Caco-2 (cell line): ENCODE measurements around the gene ARHGEF40. TPM values are rescaled to one million over a fixed set of nuclear protein-coding genes. Genes with fewer than 3 reads are reported as not detected.

Experiments used
- BruUV-seq: library from RNA; stranded (reverse); fragments of 400-500 nt; replicated peaks from 2 replicates; lab custom pipeline; 2021; lab: Mats Ljungman, UMichigan
- CTCF ChIA-PET: fragments of 300-600 bp; sonication (Branson Sonifier 250); formaldehyde crosslinking; loops from one replicate; lab custom pipeline; 2022; ENCODE audit warnings: antibody characterized with exemption; lab: Charles Lee
- POLR2A ChIA-PET: fragments of 300-600 bp; sonication (Branson Sonifier 250); formaldehyde crosslinking; loops from one replicate; lab custom pipeline; 2022; ENCODE audit warnings: antibody characterized with exemption; lab: Charles Lee
- DNase-seq, 2 experiments: peaks; one replicate each; pipeline versions ENCODE4 v3.0.0 to v3.0.0-alpha.2; 2020 to 2022
- H3K27me3 ChIP-seq: replicated peaks from 2 replicates; pipeline ENCODE4 v1.6.0; 2011; ENCODE audit warnings: low read length; ENCODE audit not compliant: control insufficient read depth, insufficient read depth
- H3K36me3 ChIP-seq: 2 replicates; pipeline ENCODE4 v1.5.1; 2011; ENCODE audit warnings: low read length; ENCODE audit not compliant: control insufficient read depth, insufficient read depth
- H3K4me1 ChIP-seq: fragments of 250-450 bp; sonication (Bioruptor Pico); 2 replicates; pipeline ENCODE4 v1.5.1; 2020; ENCODE audit warnings: mild to moderate bottlenecking
- H3K4me3 ChIP-seq: 2 replicates; pipeline ENCODE4 v1.5.1; 2011; ENCODE audit warnings: low read depth, mild to moderate bottlenecking, control low read depth, low read length
- H3K9me3 ChIP-seq: fragments of 250-450 bp; sonication (Bioruptor Pico); 2 replicates; pipeline ENCODE4 v1.5.1; 2020; ENCODE audit warnings: mild to moderate bottlenecking, moderate library complexity
- H3K27ac Mint-ChIP-seq: one replicate; pipeline ENCODE4 v1.8.0; 2022; ENCODE audit warnings: mixed read lengths; ENCODE audit not compliant: unreplicated experiment
- H3K27me3 Mint-ChIP-seq: one replicate; pipeline ENCODE4 v1.8.0; 2022; ENCODE audit warnings: mixed read lengths; ENCODE audit not compliant: insufficient read depth, unreplicated experiment
- H3K36me3 Mint-ChIP-seq: one replicate; pipeline ENCODE4 v1.8.0; 2022; ENCODE audit warnings: mild to moderate bottlenecking, mixed read lengths; ENCODE audit not compliant: insufficient read depth, unreplicated experiment
- H3K4me1 Mint-ChIP-seq: one replicate; pipeline ENCODE4 v1.8.0; 2022; ENCODE audit warnings: low read depth, mixed read lengths; ENCODE audit not compliant: unreplicated experiment
- H3K4me3 Mint-ChIP-seq: one replicate; pipeline ENCODE4 v1.8.0; 2022; ENCODE audit warnings: mild to moderate bottlenecking, moderate library complexity, mixed read lengths; ENCODE audit not compliant: unreplicated experiment
- H3K9me3 Mint-ChIP-seq: one replicate; pipeline ENCODE4 v1.8.0; 2022; ENCODE audit warnings: mixed read lengths; ENCODE audit not compliant: unreplicated experiment
- intact Hi-C: fragments of 100-400 bp; cut with micrococcal nuclease; formaldehyde crosslinking; loops from one replicate; pipeline ENCODE4 v1.10.0; 2022; ENCODE audit not compliant: unreplicated experiment
- total RNA-seq: library from RNA; stranded (reverse); gene quantifications from 2 replicates; pipeline ENCODE4 v1.2.3, GENCODE V29; 2022
- TF ChIP-seq, protein P1 (sequence below), 2 experiments: fragments of 200-600 bp in 1 of 2; IDR thresholded peaks; 1 replicate in 1 of 2; 2 replicates in 1 of 2; pipeline versions ENCODE4 v1.5.1 to v1.8.0; 2011 to 2022; ENCODE audit warnings: antibody characterized with exemption in 1 of 2, control low read depth in 1 of 2, inconsistent platforms in 1 of 2, low read depth in 1 of 2, low read length in 1 of 2, mild to moderate bottlenecking in 1 of 2, moderate library complexity in 1 of 2; ENCODE audit not compliant: insufficient read depth in 1 of 2, severe bottlenecking in 1 of 2, unreplicated experiment in 1 of 2

The ARHGEF40 gene
- total RNA-seq, 1 experiment from 2014 or later, result 7.1 TPM

DNA sequence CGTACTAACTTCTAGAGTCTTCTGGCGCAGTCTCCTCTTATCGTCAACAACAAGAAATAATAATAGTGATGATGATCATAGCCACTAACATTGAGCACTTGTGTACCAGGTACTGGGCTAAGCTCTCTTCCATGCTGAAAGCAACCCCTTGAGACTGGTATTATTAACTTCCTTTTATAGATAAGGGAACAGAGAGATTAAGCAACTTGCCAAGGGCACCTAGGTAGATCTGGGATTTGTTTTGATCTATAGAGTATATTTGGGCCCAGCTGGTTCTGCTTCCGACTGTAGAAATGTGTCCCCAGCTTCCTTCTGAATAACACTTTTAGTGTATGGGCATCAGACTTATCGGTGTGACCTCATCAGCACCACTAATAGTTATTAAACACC, 29.5 kb downstream of the ARHGEF40 start:
- Mint-ChIP-seq H3K36me3 (peaks cover 25% of the 10 kb centered on the region), H3K4me3 (peak overlapping the region; percentile 81), H3K27me3 (no peaks in the 10 kb centered on the region), H3K4me1 (peaks cover 43% of the 10 kb centered on the region), H3K9me3 (no peaks in the 10 kb centered on the region), H3K27ac (peak overlapping the region; percentile 38)
- no peaks in the 10 kb centered on the region for H3K9me3 ChIP-seq
- intact Hi-C loops, result no loop called here
- peaks cover 30% of the 10 kb centered on the region for H3K4me1 ChIP-seq
- TF ChIP-seq, protein P1, sequence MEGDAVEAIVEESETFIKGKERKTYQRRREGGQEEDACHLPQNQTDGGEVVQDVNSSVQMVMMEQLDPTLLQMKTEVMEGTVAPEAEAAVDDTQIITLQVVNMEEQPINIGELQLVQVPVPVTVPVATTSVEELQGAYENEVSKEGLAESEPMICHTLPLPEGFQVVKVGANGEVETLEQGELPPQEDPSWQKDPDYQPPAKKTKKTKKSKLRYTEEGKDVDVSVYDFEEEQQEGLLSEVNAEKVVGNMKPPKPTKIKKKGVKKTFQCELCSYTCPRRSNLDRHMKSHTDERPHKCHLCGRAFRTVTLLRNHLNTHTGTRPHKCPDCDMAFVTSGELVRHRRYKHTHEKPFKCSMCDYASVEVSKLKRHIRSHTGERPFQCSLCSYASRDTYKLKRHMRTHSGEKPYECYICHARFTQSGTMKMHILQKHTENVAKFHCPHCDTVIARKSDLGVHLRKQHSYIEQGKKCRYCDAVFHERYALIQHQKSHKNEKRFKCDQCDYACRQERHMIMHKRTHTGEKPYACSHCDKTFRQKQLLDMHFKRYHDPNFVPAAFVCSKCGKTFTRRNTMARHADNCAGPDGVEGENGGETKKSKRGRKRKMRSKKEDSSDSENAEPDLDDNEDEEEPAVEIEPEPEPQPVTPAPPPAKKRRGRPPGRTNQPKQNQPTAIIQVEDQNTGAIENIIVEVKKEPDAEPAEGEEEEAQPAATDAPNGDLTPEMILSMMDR (IDR thresholded peaks at IDR 0.05; ENCODE audit: insufficient read depth in 1 of 2, low read depth in 1 of 2, low read length in 1 of 2, severe bottlenecking in 1 of 2, unreplicated experiment in 1 of 2), result no peak
- ChIA-PET POLR2A (interaction anchor here (0.6 kb wide), 1 partner anchor 207 kb away, joined by 3 read pairs; no protein-coding TSS in a partner anchor), CTCF (interaction anchor here (1.3 kb wide), 1 partner anchor 29 kb away, joined by 4 read pairs; the partner anchor contains the start of gene ARHGEF40)
- BruUV-seq, result no TSS peak
- H3K27me3 ChIP-seq, result no peaks in the 10 kb centered on the region
- no peak for DNase-seq
- H3K36me3 ChIP-seq, result no peaks in the 10 kb centered on the region
- H3K4me3 ChIP-seq, result peak overlapping the region; percentile 60

DNA sequence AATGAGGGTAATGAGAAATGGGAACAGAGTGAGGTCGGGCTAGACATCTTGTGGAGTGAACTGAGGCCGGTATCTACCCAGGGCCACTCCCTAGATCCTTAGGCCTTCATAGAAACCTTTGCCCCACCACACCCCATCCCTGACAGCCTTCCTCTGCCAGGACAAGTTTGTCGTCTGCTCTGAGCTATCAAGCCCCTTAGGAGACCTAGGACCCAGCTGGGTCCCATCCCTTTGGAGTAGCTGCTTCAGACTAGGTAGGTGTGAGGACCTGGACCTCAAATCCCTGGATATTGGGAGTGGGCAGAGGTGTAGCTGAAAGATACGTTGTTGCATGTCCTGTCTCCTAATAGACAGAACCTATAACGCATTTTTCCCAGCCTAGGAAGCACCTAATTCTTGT, 30.8 kb downstream of the ARHGEF40 start, which contains the start of gene TMEM253:
Gene TMEM253, plus strand, starts transcription at position 136 of the 400 bp plus-strand sequence. CDS start 278 bp downstream, outside the sequence.
- Histone ChIP-seq H3K27me3 (no peaks in the 10 kb centered on the region), H3K4me3 (no peak within 1 kb of the TSS), H3K4me1 (peaks cover 39% of the 10 kb centered on the region), H3K9me3 (no peaks in the 10 kb centered on the region), H3K36me3 (no peaks in the 10 kb centered on the region)
- CTCF ChIA-PET, result interaction anchor here (1.2 to 1.3 kb wide), 2 partner anchors 9 to 33 kb away, joined by 4 to 6 read pairs; no protein-coding TSS in a partner anchor
- POLR2A ChIA-PET, result no interaction called here
- peaks cover 47% of the 10 kb centered on the region for H3K4me1 Mint-ChIP-seq
- BruUV-seq, result no TSS peak
- no peaks in the 10 kb centered on the region for H3K9me3 Mint-ChIP-seq
- H3K36me3 Mint-ChIP-seq, result peaks cover 25% of the 10 kb centered on the region
- H3K27me3 Mint-ChIP-seq, result no peaks in the 10 kb centered on the region
- TF ChIP-seq, protein P1 (IDR thresholded peaks at IDR 0.05; ENCODE audit: insufficient read depth in 1 of 2, low read depth in 1 of 2, low read length in 1 of 2, severe bottlenecking in 1 of 2, unreplicated experiment in 1 of 2), result no peak
- intact Hi-C loops, result no loop called here
- peak within 1 kb of the TSS; percentile 36 for H3K27ac Mint-ChIP-seq
- peak within 1 kb of the TSS; percentile 87 for H3K4me3 Mint-ChIP-seq
- DNase-seq, result no peak

DNA sequence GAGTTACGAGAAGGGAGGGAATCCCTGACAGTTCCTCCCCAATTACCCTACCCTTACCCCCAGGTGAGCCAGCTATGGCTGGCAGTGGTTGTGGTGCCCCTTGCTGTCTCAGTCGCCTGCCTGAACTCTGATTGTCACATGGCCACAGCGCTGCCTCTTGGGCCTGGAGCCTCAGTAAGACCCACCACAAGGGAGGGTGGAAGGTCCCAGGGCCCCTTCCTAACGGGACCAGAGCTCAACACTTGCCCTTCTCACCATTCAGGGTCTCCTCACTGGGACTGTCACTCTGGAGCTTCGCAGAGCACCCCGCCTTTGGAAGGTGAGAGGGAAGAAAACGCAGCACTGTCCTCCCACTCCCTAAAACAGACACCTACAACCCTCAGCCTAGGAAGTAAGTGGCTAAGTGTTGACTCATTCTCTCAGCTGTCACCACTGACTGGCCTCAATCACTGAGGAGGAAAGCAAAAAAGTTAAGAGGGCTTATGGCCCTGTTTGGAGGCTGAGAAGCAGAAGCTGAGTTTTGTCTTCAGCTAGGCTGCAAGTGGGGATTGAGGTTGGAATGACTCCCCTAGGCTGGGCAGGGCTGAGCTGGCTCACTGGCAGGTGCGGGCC, 31.8 kb downstream of the ARHGEF40 start:
- CTCF ChIA-PET, result interaction anchor here (1.2 to 3.2 kb wide), 4 partner anchors 9 to 33 kb away, joined by 4 to 50 read pairs (median 24); partner anchors contain the start of gene ARHGEF40
- no TSS peak for BruUV-seq

More for the DNA sequence above, 31.8 kb downstream of the ARHGEF40 start:
- Mint-ChIP-seq H3K9me3 (no peaks in the 10 kb centered on the region), H3K27me3 (no peaks in the 10 kb centered on the region), H3K27ac (peak overlapping the region; percentile 36), H3K4me3 (peak overlapping the region; percentile 87), H3K4me1 (peaks cover 45% of the 10 kb centered on the region), H3K36me3 (peaks cover 25% of the 10 kb centered on the region)
- POLR2A ChIA-PET, result no interaction called here
- H3K4me3 ChIP-seq, result no peak overlapping the region
- peaks cover 44% of the 10 kb centered on the region for H3K4me1 ChIP-seq
- TF ChIP-seq, protein P1 (IDR thresholded peaks at IDR 0.05; ENCODE audit: insufficient read depth in 1 of 2, low read depth in 1 of 2, low read length in 1 of 2, severe bottlenecking in 1 of 2, unreplicated experiment in 1 of 2), result no peak
- no peak for DNase-seq
- H3K9me3 ChIP-seq, result no peaks in the 10 kb centered on the region
- H3K36me3 ChIP-seq, result no peaks in the 10 kb centered on the region
- H3K27me3 ChIP-seq, result no peaks in the 10 kb centered on the region
- intact Hi-C loops, result no loop called here
